AG04450 (cell line): ENCODE results near the gene ZNF300. TPM values are rescaled to one million over a fixed set of nuclear protein-coding genes. Genes with fewer than 3 reads are reported as not detected.
"Not testable (repeated sequence)": the region's sequence is repeated elsewhere in the genome, so short reads cannot be mapped to it uniquely, and the experiment has no call there.

Source experiments
- CTCF ChIA-PET: fragments of 300-600, 350-600 bp; formaldehyde crosslinking; extraction: SDS; loops from one replicate; lab custom pipeline; 2022; ENCODE audit warnings: antibody characterized with exemption, inconsistent platforms; lab: Charles Lee
- POLR2A ChIA-PET: fragments of 350-600 bp; formaldehyde crosslinking; extraction: SDS; loops from one replicate; lab custom pipeline; 2021; ENCODE audit warnings: antibody characterized with exemption, inconsistent platforms; lab: Yijun Ruan, JAX
- DNase-seq: peaks from one replicate; pipeline ENCODE4 v3.0.0-alpha.2; 2011; ENCODE audit warnings: low read depth, low spot score
- H3K27ac ChIP-seq: one replicate; pipeline ENCODE4 v1.5.1; 2012; ENCODE audit warnings: low read depth, low read length, control low read depth
- H3K27me3 ChIP-seq: one replicate; pipeline ENCODE4 v1.6.0; 2012; ENCODE audit warnings: low read length; ENCODE audit not compliant: control insufficient read depth, insufficient read depth
- H3K4me3 ChIP-seq: 2 replicates; pipeline ENCODE4 v1.5.1; 2011; ENCODE audit warnings: mild to moderate bottlenecking, low read depth, low read length, control low read depth
- H3K9me3 ChIP-seq: 2 replicates; pipeline ENCODE4 v1.5.1; 2012; ENCODE audit warnings: low read length; ENCODE audit not compliant: control insufficient read depth, insufficient read depth
- polyA plus RNA-seq: library from polyadenylated mRNA; depleted of rRNA; stranded (reverse); fragments of >200 nt; gene quantifications from 2 replicates; pipeline ENCODE4 v1.2.3, GENCODE V29; 2011
- TF ChIP-seq, protein P1 (sequence below): IDR thresholded peaks from 2 replicates; pipeline ENCODE4 v1.5.1; 2011; ENCODE audit warnings: low read depth, low read length, control low read depth, inconsistent platforms

ZNF300 gene
- polyA plus RNA-seq, 1 experiment = 10.1 TPM

DNA sequence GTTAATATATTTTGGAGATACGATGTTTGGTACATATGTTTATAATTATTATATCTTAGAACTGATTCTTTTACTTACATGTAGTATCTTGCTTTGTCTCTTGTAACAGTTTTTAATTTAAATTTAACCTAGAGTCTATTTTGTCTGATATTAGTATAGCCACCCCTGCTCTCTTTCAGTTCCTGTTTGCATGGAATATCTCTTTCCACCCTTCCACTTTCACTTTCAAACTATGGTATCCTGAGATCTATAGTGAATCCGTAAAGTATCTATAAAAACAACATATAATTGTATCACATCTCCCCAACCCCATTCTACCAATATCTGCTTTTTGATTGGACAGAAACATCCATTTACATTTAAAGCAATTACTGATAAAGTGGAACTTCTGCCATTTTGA is 51.2 kb downstream of the ZNF300 start:
- POLR2A ChIA-PET = no interaction called here
- no peak for DNase-seq
- Histone ChIP-seq H3K4me3 (no peak overlapping the region), H3K27ac (no peak overlapping the region), H3K27me3 (peaks cover 6% of the 10 kb centered on the region), H3K9me3 (no peaks in the 10 kb centered on the region)
- TF ChIP-seq, protein P1, sequence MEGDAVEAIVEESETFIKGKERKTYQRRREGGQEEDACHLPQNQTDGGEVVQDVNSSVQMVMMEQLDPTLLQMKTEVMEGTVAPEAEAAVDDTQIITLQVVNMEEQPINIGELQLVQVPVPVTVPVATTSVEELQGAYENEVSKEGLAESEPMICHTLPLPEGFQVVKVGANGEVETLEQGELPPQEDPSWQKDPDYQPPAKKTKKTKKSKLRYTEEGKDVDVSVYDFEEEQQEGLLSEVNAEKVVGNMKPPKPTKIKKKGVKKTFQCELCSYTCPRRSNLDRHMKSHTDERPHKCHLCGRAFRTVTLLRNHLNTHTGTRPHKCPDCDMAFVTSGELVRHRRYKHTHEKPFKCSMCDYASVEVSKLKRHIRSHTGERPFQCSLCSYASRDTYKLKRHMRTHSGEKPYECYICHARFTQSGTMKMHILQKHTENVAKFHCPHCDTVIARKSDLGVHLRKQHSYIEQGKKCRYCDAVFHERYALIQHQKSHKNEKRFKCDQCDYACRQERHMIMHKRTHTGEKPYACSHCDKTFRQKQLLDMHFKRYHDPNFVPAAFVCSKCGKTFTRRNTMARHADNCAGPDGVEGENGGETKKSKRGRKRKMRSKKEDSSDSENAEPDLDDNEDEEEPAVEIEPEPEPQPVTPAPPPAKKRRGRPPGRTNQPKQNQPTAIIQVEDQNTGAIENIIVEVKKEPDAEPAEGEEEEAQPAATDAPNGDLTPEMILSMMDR = no peak
- CTCF ChIA-PET = no interaction called here

DNA sequence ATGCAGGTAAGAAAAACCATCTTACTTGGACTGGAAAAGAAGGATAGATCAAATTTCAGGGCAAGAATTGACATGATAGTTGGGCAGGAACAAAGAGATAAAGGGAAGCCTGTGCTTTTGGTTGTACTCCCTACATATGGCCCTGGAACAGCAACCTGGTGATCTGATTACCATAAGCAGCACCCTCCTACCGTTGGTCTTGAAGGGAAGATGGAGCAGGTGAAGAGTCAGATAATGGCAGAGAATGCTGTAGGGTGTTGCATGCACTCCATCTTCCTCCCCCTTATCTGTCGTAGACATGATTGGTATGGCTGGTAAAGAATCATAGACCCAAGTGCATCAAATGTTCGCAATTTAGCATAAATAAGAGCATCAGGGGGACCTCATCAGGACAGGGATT is 53.7 kb downstream of the ZNF300 start:
- Histone ChIP-seq H3K4me3 (no peak overlapping the region), H3K9me3 (no peaks in the 10 kb centered on the region), H3K27ac (no peak overlapping the region), H3K27me3 (peaks cover 6% of the 10 kb centered on the region)
- ChIA-PET CTCF (interaction anchor here (1.1 to 1.3 kb wide), 3 partner anchors 49 to 289 kb away, joined by 4 to 11 read pairs (median 5); no protein-coding TSS in a partner anchor), POLR2A (no interaction called here)
- TF ChIP-seq, protein P1 = no peak
- no peak for DNase-seq

DNA sequence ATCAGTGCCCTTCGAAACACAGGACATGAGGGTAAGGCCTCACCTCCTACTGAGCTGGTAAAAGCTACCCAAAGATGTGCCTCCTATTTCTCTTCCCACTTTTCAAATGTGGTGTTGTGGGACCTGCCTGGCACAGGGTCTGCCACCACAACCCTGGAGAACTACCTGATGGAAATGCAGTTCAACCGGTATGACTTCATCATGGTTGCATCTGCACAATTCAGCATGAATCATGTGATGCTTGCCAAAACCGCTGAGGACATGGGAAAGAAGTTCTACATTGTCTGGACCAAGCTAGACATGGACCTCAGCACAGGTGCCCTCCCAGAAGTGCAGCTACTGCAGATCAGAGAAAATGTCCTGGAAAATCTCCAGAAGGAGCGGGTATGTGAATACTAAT is 56.5 kb downstream of the ZNF300 start:
- TF ChIP-seq, protein P1 = no peak
- ChIA-PET CTCF (interaction anchor here (2.8 to 4.5 kb wide), 2 partner anchors 47 to 148 kb away, joined by 15 to 43 read pairs; partner anchors contain the start of gene RBM22), POLR2A (no interaction called here)
- Histone ChIP-seq H3K27ac (no peak overlapping the region), H3K27me3 (peaks cover 6% of the 10 kb centered on the region), H3K4me3 (no peak overlapping the region), H3K9me3 (peaks cover 3% of the 10 kb centered on the region; the same call in 1 of the 2 replicates)
- no peak for DNase-seq

DNA sequence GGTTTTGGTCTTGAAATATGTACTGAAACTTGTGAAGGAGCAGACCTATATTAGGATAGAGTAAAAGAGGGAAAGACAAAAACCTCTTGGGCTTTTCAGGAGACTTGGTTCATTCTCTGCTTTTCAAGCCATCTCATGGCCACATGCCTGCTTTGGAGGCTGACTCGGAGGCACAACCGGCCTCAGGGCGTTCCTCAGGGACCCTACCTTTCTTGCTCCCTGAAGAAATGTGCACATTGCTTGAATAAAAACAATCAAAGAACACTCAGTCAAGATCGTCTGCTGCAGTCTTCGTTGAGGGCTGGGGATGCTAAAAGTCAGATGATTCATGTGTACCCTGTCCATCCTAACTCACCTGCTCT is 57.5 kb downstream of the ZNF300 start:
- POLR2A ChIA-PET = interaction anchor here (0.5 kb wide), 1 partner anchor 311 kb away, joined by 5 read pairs; no protein-coding TSS in a partner anchor
- peaks cover 3% of the 10 kb centered on the region; the same call in 1 of the 2 replicates for H3K9me3 ChIP-seq
- CTCF ChIA-PET = interaction anchor here (0.6 to 4.5 kb wide), 18 partner anchors 22 to 397 kb away, joined by 3 to 43 read pairs (median 4); partner anchors contain the start of gene RBM22
- no peak overlapping the region for H3K4me3 ChIP-seq
- no peak for DNase-seq
- TF ChIP-seq, protein P1 = no peak
- peaks cover 6% of the 10 kb centered on the region for H3K27me3 ChIP-seq
- H3K27ac ChIP-seq = no peak overlapping the region

DNA sequence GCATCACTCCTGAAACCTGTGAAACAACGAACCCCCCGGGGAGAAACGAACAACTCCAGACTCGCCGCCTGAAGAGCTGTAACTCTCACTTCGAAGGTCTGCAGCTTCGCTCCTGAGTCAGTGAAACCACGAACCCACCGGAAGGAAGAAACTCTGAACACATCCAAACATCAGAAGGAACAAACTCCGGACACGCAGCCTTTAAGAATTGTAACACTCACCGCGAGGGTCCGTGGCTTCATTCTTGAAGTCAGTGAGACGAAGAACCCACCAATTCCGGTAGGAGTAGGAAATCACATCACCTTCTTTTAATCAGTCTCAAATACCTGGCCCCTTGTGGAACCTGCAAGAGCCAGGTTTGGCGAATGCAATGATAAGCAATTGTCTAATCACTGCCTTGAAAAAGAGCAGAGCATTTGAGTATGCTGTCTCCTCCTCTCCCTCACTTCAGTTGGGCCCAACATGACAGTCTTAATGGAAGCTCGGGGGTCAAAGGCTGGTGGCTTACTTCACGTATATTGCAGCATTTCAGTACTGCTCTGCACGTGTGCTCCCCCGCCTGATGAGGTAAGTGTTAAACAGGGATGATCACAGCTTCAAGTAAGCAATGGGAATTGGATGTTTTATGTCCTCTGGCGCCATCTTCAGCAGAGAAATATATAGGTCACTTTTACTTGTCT is 58.0 kb downstream of the ZNF300 start:
- POLR2A ChIA-PET = interaction anchor here (0.5 to 0.6 kb wide), 2 partner anchors 311 to 359 kb away, joined by 5 to 18 read pairs; no protein-coding TSS in a partner anchor

DNA sequence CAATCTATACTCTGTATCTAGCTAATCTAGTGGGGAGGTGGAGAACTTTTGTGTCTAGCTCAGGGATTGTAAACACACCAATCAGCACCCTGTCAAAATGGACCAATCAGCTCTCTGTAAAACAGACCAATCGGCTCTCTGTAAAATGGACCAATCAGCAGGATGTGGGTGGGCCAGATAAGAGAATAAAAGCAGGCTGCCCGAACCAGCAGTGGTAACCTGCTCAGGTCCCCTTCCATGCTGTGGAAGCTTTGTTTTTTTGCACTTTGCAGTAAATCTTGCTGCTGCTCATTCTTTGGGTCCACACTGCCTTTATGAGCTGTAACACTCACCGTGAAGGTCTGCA is 58.5 kb downstream of the ZNF300 start, which contains the start of gene IRGM:
IRGM (plus strand) TSS at position 214 of the 346 bp plus-strand sequence. CDS start 1,603 bp downstream, outside the sequence.
- H3K27ac ChIP-seq, DNase-seq, H3K4me3 ChIP-seq, H3K27me3 ChIP-seq, POLR2A ChIA-PET, H3K9me3 ChIP-seq: not testable (repeated sequence)
- CTCF ChIA-PET = interaction anchor here (0.7 to 4.5 kb wide), 15 partner anchors 21 to 396 kb away, joined by 3 to 43 read pairs (median 4); partner anchors contain the start of genes DCTN4 and RBM22

More for the DNA sequence above, 58.0 kb downstream of the ZNF300 start:
- peak; percentile 72 for DNase-seq
- Histone ChIP-seq H3K27me3 (peaks cover 3% of the 10 kb centered on the region), H3K9me3 (peaks cover 3% of the 10 kb centered on the region; the same call in 1 of the 2 replicates), H3K4me3 (no peak overlapping the region), H3K27ac (no peak overlapping the region)
- CTCF ChIA-PET = interaction anchor here (0.6 to 4.5 kb wide), 22 partner anchors 21 to 397 kb away, joined by 3 to 43 read pairs (median 4); partner anchors contain the start of genes DCTN4 and RBM22
- TF ChIP-seq, protein P1 = peak; percentile 67

DNA sequence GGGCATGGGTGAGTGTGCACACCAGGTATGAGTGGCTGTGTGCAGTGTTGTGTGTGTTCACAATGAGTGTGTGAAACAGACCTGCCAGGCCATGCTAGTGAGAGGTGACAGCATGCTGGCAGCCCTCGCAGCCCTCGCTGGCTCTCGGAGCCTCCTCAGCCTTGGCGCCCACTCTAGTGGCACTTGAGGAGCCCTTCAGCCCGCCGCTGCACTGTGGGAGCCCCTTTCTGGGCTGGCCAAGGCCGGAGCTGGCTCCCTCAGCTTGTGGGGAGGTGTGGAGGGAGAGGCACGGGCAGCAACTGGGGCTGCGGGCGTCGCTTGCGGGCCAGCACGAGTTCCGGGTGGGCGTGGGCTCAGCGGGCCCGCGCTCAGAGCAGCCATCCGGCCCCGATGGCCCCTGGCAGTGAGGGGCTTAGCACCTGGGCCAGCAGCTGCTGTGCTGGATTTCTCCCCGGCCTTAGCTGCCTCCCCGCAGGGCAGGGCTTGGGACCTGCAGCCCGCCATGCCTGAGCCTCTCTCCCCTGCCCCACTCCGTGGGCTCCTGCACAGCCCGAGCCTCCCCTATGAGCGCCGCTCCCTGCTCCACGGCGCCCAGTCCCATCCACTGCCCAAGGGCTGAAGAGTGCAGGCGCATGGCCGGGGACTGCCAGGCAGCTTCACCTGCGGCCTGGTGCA is 59.5 kb downstream of the ZNF300 start:
- CTCF ChIA-PET = interaction anchor here (4.5 kb wide), 1 partner anchor 44 kb away, joined by 43 read pairs; no protein-coding TSS in a partner anchor
- POLR2A ChIA-PET = interaction anchor here (0.7 kb wide), 1 partner anchor 24 kb away, joined by 6 read pairs; no protein-coding TSS in a partner anchor
- not testable (repeated sequence) for H3K27ac ChIP-seq

More for the DNA sequence above, 59.5 kb downstream of the ZNF300 start:
- not testable (repeated sequence) for DNase-seq, H3K4me3 ChIP-seq, H3K27me3 ChIP-seq, H3K9me3 ChIP-seq
